A673 (cell line): ENCODE results near the gene GNA14. TPM values are rescaled to one million over a fixed set of nuclear protein-coding genes. Genes with fewer than 3 reads are reported as not detected.

Source experiments
- BruUV-seq: library from RNA; stranded (reverse); fragments of 400-500 nt; replicated peaks from 2 replicates; lab custom pipeline; 2021; lab: Mats Ljungman, UMichigan
- CTCF ChIA-PET: fragments of 300-600 bp; sonication (Branson Sonifier 250); formaldehyde crosslinking; loops from one replicate; lab custom pipeline; 2022; ENCODE audit warnings: antibody characterized with exemption; lab: Charles Lee
- POLR2A ChIA-PET: fragments of 300-600 bp; sonication (Branson Sonifier 250); formaldehyde crosslinking; loops from one replicate; lab custom pipeline; 2022; ENCODE audit warnings: antibody characterized with exemption; ENCODE audit not compliant: low non-redundant PET; lab: Charles Lee
- DNase-seq: peaks from one replicate; pipeline ENCODE4 v3.0.0-alpha.2; 2015; ENCODE audit warnings: low spot score
- H3K27ac ChIP-seq: fragments of 200-600 bp; sonication (generic); 2 replicates; pipeline ENCODE4 v1.5.1; 2016; ENCODE audit warnings: mixed run types, low read depth, mild to moderate bottlenecking, mixed read lengths, antibody characterized with exemption, low read length; ENCODE audit not compliant: poor library complexity, severe bottlenecking
- H3K27me3 ChIP-seq: fragments of 200-600 bp; sonication (generic); replicated peaks from 2 replicates; pipeline ENCODE4 v1.6.1; 2017; ENCODE audit warnings: mixed run types, low read depth, mild to moderate bottlenecking, mixed read lengths, antibody characterized with exemption, low read length; ENCODE audit not compliant: insufficient read depth, poor library complexity
- H3K36me3 ChIP-seq: fragments of 200-600 bp; sonication (generic); 2 replicates; pipeline ENCODE4 v1.6.1; 2016; ENCODE audit warnings: mixed run types, mild to moderate bottlenecking, mixed read lengths, antibody characterized with exemption, low read length; ENCODE audit not compliant: insufficient read depth, poor library complexity, severe bottlenecking
- H3K4me1 ChIP-seq: fragments of 200-600 bp; sonication (generic); 2 replicates; pipeline ENCODE4 v1.6.1; 2017; ENCODE audit warnings: mixed run types, mild to moderate bottlenecking, mixed read lengths, antibody characterized with exemption, low read length; ENCODE audit not compliant: insufficient read depth, poor library complexity, severe bottlenecking
- H3K4me3 ChIP-seq: fragments of 200-600 bp; sonication (generic); 2 replicates; pipeline ENCODE4 v1.5.1; 2016; ENCODE audit warnings: low read depth, mixed run types, mild to moderate bottlenecking, mixed read lengths, low read length; ENCODE audit not compliant: poor library complexity, severe bottlenecking
- H3K9me3 ChIP-seq: fragments of 200-600 bp; sonication (generic); 2 replicates; pipeline ENCODE4 v1.6.1; 2016; ENCODE audit warnings: mixed run types, low read depth, mild to moderate bottlenecking, mixed read lengths, antibody characterized with exemption, low read length; ENCODE audit not compliant: poor library complexity, severe bottlenecking
- CTCF ChIP-seq: fragments of 300-800, 200-600 bp; sonication (generic); conservative IDR thresholded peaks from 2 replicates; pipeline ENCODE4 v1.5.1; 2017; ENCODE audit warnings: low read depth, mild to moderate bottlenecking, antibody characterized with exemption, low read length, moderate library complexity, mixed read lengths
- EZH2 ChIP-seq: fragments of 200-600 bp; sonication (generic); IDR thresholded peaks from 2 replicates; pipeline ENCODE4 v1.6.1; 2017; ENCODE audit warnings: borderline replicate concordance, low read depth, mild to moderate bottlenecking, mixed read lengths, antibody characterized with exemption, low read length; ENCODE audit not compliant: poor library complexity, severe bottlenecking
- intact Hi-C: fragments of 100-400 bp; cut with micrococcal nuclease; formaldehyde crosslinking; loops from one replicate; pipeline ENCODE4 v1.10.0; 2022; ENCODE audit not compliant: unreplicated experiment
- total RNA-seq: library from RNA; stranded (reverse); gene quantifications from 2 replicates; pipeline ENCODE4 v1.2.3, GENCODE V29; 2021

Gene GNA14
- total RNA-seq, 1 experiment from 2014 or later = 2.7 TPM

GRCh38 chr9:77375956-77376532 is 272.1 kb downstream of the GNA14 start:
- Histone ChIP-seq H3K9me3 (no peaks in the 10 kb centered on the region), H3K27ac (no peak overlapping the region), H3K27me3 (no peaks in the 10 kb centered on the region), H3K4me3 (no peak overlapping the region), H3K36me3 (no peaks in the 10 kb centered on the region), H3K4me1 (no peaks in the 10 kb centered on the region)
- TF ChIP-seq CTCF (no peak), EZH2 (no peak)
- ChIA-PET POLR2A (no interaction called here), CTCF (no interaction called here)
- no TSS peak for BruUV-seq
- DNase-seq = peak; percentile 50
- intact Hi-C loops = no loop called here

- CTCF ChIA-PET = no interaction called here
Observed at GRCh38 chr9:77374266-77374665, 273.9 kb downstream of the GNA14 start.

More at GRCh38 chr9:77374266-77374665, 273.9 kb downstream of the GNA14 start:
- H3K9me3 ChIP-seq = no peaks in the 10 kb centered on the region
- DNase-seq = no peak
- H3K36me3 ChIP-seq = peaks cover 3% of the 10 kb centered on the region
- H3K4me3 ChIP-seq = no peak overlapping the region
- intact Hi-C loops = no loop called here
- H3K27me3 ChIP-seq = no peaks in the 10 kb centered on the region
- no peak overlapping the region for H3K27ac ChIP-seq
- POLR2A ChIA-PET = no interaction called here
- no peaks in the 10 kb centered on the region for H3K4me1 ChIP-seq
- TF ChIP-seq CTCF (no peak), EZH2 (no peak)
- no TSS peak for BruUV-seq
